Testis (tissue), 2 donors: ENCODE data around the gene MTMR3.

ENCODE experiments used
- CTCF ChIP-seq, 3 experiments: fragments of 450-650 bp in 2 of 3; fragments of 200-600 bp in 1 of 3; sonication (generic) in 1 of 3; IDR thresholded peaks; one replicate each; pipeline ENCODE4 v1.5.1; 2016 to 2019; ENCODE audit warnings: antibody characterized with exemption in 3 of 3, mild to moderate bottlenecking in 2 of 3, moderate library complexity in 1 of 3
- POLR2A ChIP-seq: fragments of 450-650 bp; IDR thresholded peaks from one replicate; pipeline ENCODE4 v1.6.1; 2017; ENCODE audit warnings: antibody characterized with exemption, mild to moderate bottlenecking, moderate library complexity

- TF ChIP-seq CTCF (IDR thresholded peaks at IDR 0.05) (no peak), POLR2A (no peak)
Observed at GRCh38 chr22:30073743-30074142, 190.8 kb downstream of the MTMR3 start.
